ENCODE measurements around the gene MYO10. TPM values are rescaled to one million over a fixed set of nuclear protein-coding genes. Genes with fewer than 3 reads are reported as not detected.
"Not testable (repeated sequence)": the region's sequence is repeated elsewhere in the genome, so short reads cannot be mapped to it uniquely, and the experiment has no call there.

Gene MYO10
- total RNA-seq, 2 experiments from 2014 or later: 0.23 TPM; not detected in 1

GRCh38 chr5:16884595-16884994 lies 51.5 kb downstream of the MYO10 start:
- no peak for DNase-seq
- Mint-ChIP-seq H3K27me3 (no peaks in the 10 kb centered on the region), H3K36me3 (ENCODE audit: low read depth) (no peaks in the 10 kb centered on the region), H3K9me3 (peaks cover 2% of the 10 kb centered on the region), H3K27ac (no peak overlapping the region), H3K4me3 (no peak overlapping the region), H3K4me1 (no peaks in the 10 kb centered on the region)
- ChIA-PET POLR2A (no interaction called here), CTCF (no interaction called here)

GRCh38 chr5:16883806-16884205 lies 52.3 kb downstream of the MYO10 start:
- CTCF ChIA-PET: no interaction called here
- Mint-ChIP-seq H3K36me3 (ENCODE audit: low read depth) (no peaks in the 10 kb centered on the region), H3K4me1 (no peaks in the 10 kb centered on the region), H3K27me3 (no peaks in the 10 kb centered on the region), H3K27ac (no peak overlapping the region), H3K4me3 (no peak overlapping the region), H3K9me3 (peaks cover 2% of the 10 kb centered on the region)
- DNase-seq: no peak
- POLR2A ChIA-PET: no interaction called here

GRCh38 chr5:16883176-16883575 lies 52.9 kb downstream of the MYO10 start:
- Mint-ChIP-seq H3K4me1 (no peaks in the 10 kb centered on the region), H3K9me3 (peaks cover 2% of the 10 kb centered on the region), H3K27ac (no peak overlapping the region), H3K36me3 (ENCODE audit: low read depth) (no peaks in the 10 kb centered on the region), H3K27me3 (no peaks in the 10 kb centered on the region), H3K4me3 (no peak overlapping the region)
- ChIA-PET CTCF (no interaction called here), POLR2A (no interaction called here)
- DNase-seq: no peak

GRCh38 chr5:16881251-16881650 lies 54.8 kb downstream of the MYO10 start:
- Mint-ChIP-seq H3K27ac (no peak overlapping the region), H3K9me3 (no peaks in the 10 kb centered on the region), H3K4me3 (no peak overlapping the region), H3K36me3 (ENCODE audit: low read depth) (no peaks in the 10 kb centered on the region), H3K4me1 (no peaks in the 10 kb centered on the region), H3K27me3 (no peaks in the 10 kb centered on the region)
- ChIA-PET CTCF (no interaction called here), POLR2A (no interaction called here)
- no peak for DNase-seq

GRCh38 chr5:16880547-16880946 lies 55.5 kb downstream of the MYO10 start:
- ChIA-PET POLR2A (no interaction called here), CTCF (no interaction called here)
- Mint-ChIP-seq H3K27me3 (no peaks in the 10 kb centered on the region), H3K4me3 (no peak overlapping the region), H3K4me1 (no peaks in the 10 kb centered on the region), H3K36me3 (ENCODE audit: low read depth) (no peaks in the 10 kb centered on the region), H3K9me3 (peaks cover 2% of the 10 kb centered on the region), H3K27ac (no peak overlapping the region)
- DNase-seq: no peak

- no peaks in the 10 kb centered on the region for H3K4me1 Mint-ChIP-seq
- DNase-seq: no peak
- no peaks in the 10 kb centered on the region for H3K36me3 Mint-ChIP-seq (ENCODE audit: low read depth)
- ChIA-PET POLR2A (no interaction called here), CTCF (no interaction called here)
- no peak overlapping the region for H3K4me3 Mint-ChIP-seq
- H3K27me3 Mint-ChIP-seq: no peaks in the 10 kb centered on the region
- H3K9me3 Mint-ChIP-seq: peaks cover 5% of the 10 kb centered on the region
- no peak overlapping the region for H3K27ac Mint-ChIP-seq
These were observed 56.4 kb downstream of the MYO10 start for GRCh38 chr5:16879650-16880049.

- H3K27me3 Mint-ChIP-seq: no peaks in the 10 kb centered on the region
- POLR2A ChIA-PET: no interaction called here
- H3K4me3 Mint-ChIP-seq: no peak overlapping the region
- no peak overlapping the region for H3K27ac Mint-ChIP-seq
- DNase-seq: no peak
- no peaks in the 10 kb centered on the region for H3K4me1 Mint-ChIP-seq
- CTCF ChIA-PET: no interaction called here
- H3K36me3 Mint-ChIP-seq (ENCODE audit: low read depth): no peaks in the 10 kb centered on the region
- H3K9me3 Mint-ChIP-seq: peaks cover 8% of the 10 kb centered on the region
These were observed 56.9 kb downstream of the MYO10 start for GRCh38 chr5:16879191-16879590.

GRCh38 chr5:16877267-16877935 lies 58.7 kb downstream of the MYO10 start:
- ChIA-PET POLR2A (no interaction called here), CTCF (no interaction called here)
- no peak overlapping the region for H3K4me3 Mint-ChIP-seq
- DNase-seq: no peak
- H3K4me1 Mint-ChIP-seq: no peaks in the 10 kb centered on the region
- no peak overlapping the region for H3K27ac Mint-ChIP-seq
- H3K9me3 Mint-ChIP-seq: peaks cover 10% of the 10 kb centered on the region
- H3K27me3 Mint-ChIP-seq: no peaks in the 10 kb centered on the region
- H3K36me3 Mint-ChIP-seq (ENCODE audit: low read depth): no peaks in the 10 kb centered on the region

GRCh38 chr5:16874424-16874823 lies 61.7 kb downstream of the MYO10 start:
- H3K4me1 Mint-ChIP-seq: not testable (repeated sequence)

GRCh38 chr5:16871746-16872339 lies 64.2 kb downstream of the MYO10 start:
- Mint-ChIP-seq H3K27ac (no peak overlapping the region), H3K4me1 (no peaks in the 10 kb centered on the region), H3K9me3 (peaks cover 16% of the 10 kb centered on the region), H3K4me3 (no peak overlapping the region), H3K36me3 (ENCODE audit: low read depth) (no peaks in the 10 kb centered on the region), H3K27me3 (no peaks in the 10 kb centered on the region)
- DNase-seq: no peak
- ChIA-PET CTCF (no interaction called here), POLR2A (no interaction called here)

More at GRCh38 chr5:16874424-16874823, 61.7 kb downstream of the MYO10 start:
- H3K27me3 Mint-ChIP-seq; DNase-seq; H3K36me3 Mint-ChIP-seq (ENCODE audit: low read depth); H3K4me3 Mint-ChIP-seq; CTCF ChIA-PET; H3K27ac Mint-ChIP-seq; POLR2A ChIA-PET: not testable (repeated sequence)
- peaks cover 16% of the 10 kb centered on the region for H3K9me3 Mint-ChIP-seq

- no peaks in the 10 kb centered on the region for H3K4me1 Mint-ChIP-seq
- H3K27me3 Mint-ChIP-seq: no peaks in the 10 kb centered on the region
- no peaks in the 10 kb centered on the region for H3K36me3 Mint-ChIP-seq (ENCODE audit: low read depth)
- DNase-seq: no peak
- H3K27ac Mint-ChIP-seq: no peak overlapping the region
- no peak overlapping the region for H3K4me3 Mint-ChIP-seq
- POLR2A ChIA-PET: no interaction called here
- CTCF ChIA-PET: no interaction called here
- peaks cover 16% of the 10 kb centered on the region for H3K9me3 Mint-ChIP-seq
These were observed 65.2 kb downstream of the MYO10 start for GRCh38 chr5:16870878-16871277.

GRCh38 chr5:16869821-16870796 lies 66.0 kb downstream of the MYO10 start:
- POLR2A ChIA-PET: no interaction called here
- H3K9me3 Mint-ChIP-seq: peaks cover 12% of the 10 kb centered on the region
- no peaks in the 10 kb centered on the region for H3K4me1 Mint-ChIP-seq
- CTCF ChIA-PET: no interaction called here
- no peak overlapping the region for H3K27ac Mint-ChIP-seq
- no peaks in the 10 kb centered on the region for H3K36me3 Mint-ChIP-seq (ENCODE audit: low read depth)
- H3K4me3 Mint-ChIP-seq: no peak overlapping the region
- no peak for DNase-seq
- H3K27me3 Mint-ChIP-seq: no peaks in the 10 kb centered on the region

- peaks cover 8% of the 10 kb centered on the region for H3K9me3 Mint-ChIP-seq
- H3K36me3 Mint-ChIP-seq (ENCODE audit: low read depth): no peaks in the 10 kb centered on the region
- no peak overlapping the region for H3K4me3 Mint-ChIP-seq
- CTCF ChIA-PET: no interaction called here
- no peaks in the 10 kb centered on the region for H3K4me1 Mint-ChIP-seq
- POLR2A ChIA-PET: no interaction called here
- no peaks in the 10 kb centered on the region for H3K27me3 Mint-ChIP-seq
- DNase-seq: no peak
- no peak overlapping the region for H3K27ac Mint-ChIP-seq
These were observed 68.5 kb downstream of the MYO10 start for GRCh38 chr5:16867577-16867953.
